Neural cell (in vitro differentiated cells): ENCODE data around the gene PINLYP. TPM values are rescaled to one million over a fixed set of nuclear protein-coding genes. Genes with fewer than 3 reads are reported as not detected.

Source experiments
- H2AFZ ChIP-seq: fragments of 200-600, 300-800 bp; sonication (generic), shearing (Covaris generic); 2 replicates; pipeline ENCODE4 v1.6.0; 2014; ENCODE audit warnings: low read depth, mild to moderate bottlenecking, antibody characterized with exemption, low read length, moderate library complexity
- H3F3A ChIP-seq: fragments of 200-600 bp; shearing (Covaris generic); 2 replicates; pipeline ENCODE4 v1.6.1; 2016; ENCODE audit warnings: mild to moderate bottlenecking, moderate library complexity, mixed read lengths, antibody characterized with exemption, low read length; ENCODE audit not compliant: insufficient read depth, poor library complexity, severe bottlenecking
- H3K27ac ChIP-seq: fragments of 200-600, 300-800 bp; sonication (generic), shearing (Covaris generic); 2 replicates; pipeline ENCODE4 v1.5.1; 2014; ENCODE audit warnings: mild to moderate bottlenecking, low read length, moderate library complexity
- H3K27me3 ChIP-seq: fragments of 300-800, 200-600 bp; sonication (generic), shearing (Covaris generic); 2 replicates; pipeline ENCODE4 v1.6.0; 2014; ENCODE audit warnings: mild to moderate bottlenecking, low read depth, low read length, moderate library complexity; ENCODE audit not compliant: insufficient read depth
- H3K36me3 ChIP-seq: fragments of 300-800, 200-600 bp; sonication (generic), shearing (Covaris generic); 2 replicates; pipeline ENCODE4 v1.5.1; 2014; ENCODE audit warnings: mild to moderate bottlenecking, antibody characterized with exemption, low read length, moderate library complexity; ENCODE audit not compliant: insufficient read depth
- H3K4me2 ChIP-seq: fragments of 300-800, 200-600 bp; sonication (generic), shearing (Covaris generic); 2 replicates; pipeline ENCODE4 v1.6.0; 2014; ENCODE audit warnings: mild to moderate bottlenecking, low read length
- H3K4me3 ChIP-seq: fragments of 300-800, 200-600 bp; sonication (generic), shearing (Covaris generic); 2 replicates; pipeline ENCODE4 v1.5.1; 2014; ENCODE audit warnings: mild to moderate bottlenecking, low read length, moderate library complexity
- H3K79me2 ChIP-seq: fragments of 200-600 bp; shearing (Covaris generic); replicated peaks from 2 replicates; pipeline ENCODE4 v1.6.0; 2014; ENCODE audit warnings: mild to moderate bottlenecking, low read length, moderate library complexity; ENCODE audit not compliant: insufficient read depth
- H3K9ac ChIP-seq: fragments of 300-800, 200-600 bp; sonication (generic), shearing (Covaris generic); 2 replicates; pipeline ENCODE4 v1.6.1; 2016; ENCODE audit warnings: mild to moderate bottlenecking, low read length, mixed read lengths
- H3K9me2 ChIP-seq: fragments of 200-600 bp; shearing (Covaris generic); 2 replicates; pipeline ENCODE4 v1.6.1; 2016; ENCODE audit warnings: mild to moderate bottlenecking, low read length, mixed read lengths; ENCODE audit not compliant: insufficient read depth
- H3K9me3 ChIP-seq: fragments of 200-600, 300-800 bp; sonication (generic), shearing (Covaris generic); 2 replicates; pipeline ENCODE4 v1.6.1; 2016; ENCODE audit warnings: mild to moderate bottlenecking, mixed run types, low read length, moderate library complexity, mixed read lengths
- H4K20me1 ChIP-seq: fragments of 200-600 bp; shearing (Covaris generic); 2 replicates; pipeline ENCODE4 v1.6.1; 2016; ENCODE audit warnings: mild to moderate bottlenecking, mixed run types; ENCODE audit not compliant: insufficient read depth
- EP300 ChIP-seq: fragments of 450-650 bp; conservative IDR thresholded peaks from 2 replicates; pipeline ENCODE4 v1.6.1; 2014; ENCODE audit warnings: antibody characterized with exemption, mild to moderate bottlenecking, moderate library complexity; ENCODE audit not compliant: poor library complexity, severe bottlenecking
- EZH2 ChIP-seq: fragments of 200-600, 300-800 bp; shearing (Covaris generic), sonication (generic); IDR thresholded peaks from 2 replicates; pipeline ENCODE4 v1.6.1; 2014; ENCODE audit warnings: antibody characterized with exemption, low read length, borderline replicate concordance, mild to moderate bottlenecking; ENCODE audit not compliant: insufficient read depth, poor library complexity, severe bottlenecking
- MXI1 ChIP-seq: fragments of 450-650 bp; conservative IDR thresholded peaks from 2 replicates; pipeline ENCODE4 v1.6.1; 2014; ENCODE audit warnings: antibody characterized with exemption, mild to moderate bottlenecking; ENCODE audit not compliant: poor library complexity, severe bottlenecking
- POLR2AphosphoS5 ChIP-seq: IDR thresholded peaks from 2 replicates; pipeline ENCODE4 v1.6.1; 2012
- RAD21 ChIP-seq: fragments of 450-650 bp; conservative IDR thresholded peaks from 2 replicates; pipeline ENCODE4 v1.6.1; 2014; ENCODE audit warnings: antibody characterized with exemption, mild to moderate bottlenecking, moderate library complexity
- SMC3 ChIP-seq: fragments of 450-650 bp; conservative IDR thresholded peaks from 2 replicates; pipeline ENCODE4 v1.6.1; 2014; ENCODE audit warnings: antibody characterized with exemption, mild to moderate bottlenecking, moderate library complexity; ENCODE audit not compliant: poor library complexity
- TAF1 ChIP-seq: IDR thresholded peaks from 2 replicates; pipeline ENCODE4 v1.6.1; 2012; ENCODE audit warnings: low read depth
- polyA plus RNA-seq: library from polyadenylated mRNA; depleted of rRNA; stranded (reverse); fragments of >200 nt; gene quantifications from 2 replicates; pipeline ENCODE4 v1.2.3, GENCODE V29; 2014
- TF ChIP-seq, protein P1 (sequence below): fragments of 450-650 bp; IDR thresholded peaks from 2 replicates; pipeline ENCODE4 v1.5.1; 2014; ENCODE audit warnings: antibody characterized with exemption, mild to moderate bottlenecking, moderate library complexity; ENCODE audit not compliant: poor library complexity, severe bottlenecking
- TF ChIP-seq, protein P2 (sequence below): IDR thresholded peaks from 2 replicates; pipeline ENCODE4 v1.6.1; 2012; ENCODE audit warnings: borderline replicate concordance

PINLYP gene
- polyA plus RNA-seq, 1 donor from 2014 or later, result 1.9 TPM

DNA sequence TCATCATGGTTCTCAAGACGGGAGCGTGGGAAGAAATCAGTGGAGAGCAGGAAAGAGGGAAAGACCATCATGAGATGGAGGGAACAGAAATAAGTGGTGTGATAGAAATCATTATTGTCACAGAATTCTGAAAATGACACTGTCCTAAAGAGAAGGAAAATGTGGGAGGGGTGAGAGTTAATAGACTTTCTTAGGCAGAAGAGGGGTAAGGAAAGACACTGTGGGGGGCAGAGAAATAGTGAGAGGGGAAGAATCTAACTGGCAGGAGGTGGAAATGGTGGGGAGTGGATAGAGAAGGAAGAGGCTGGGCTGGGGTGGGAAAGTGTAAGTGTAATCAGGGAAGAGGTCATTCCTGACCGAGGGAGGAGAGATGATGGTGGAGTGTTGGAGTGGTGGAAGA, 3.2 kb downstream of the PINLYP start:
- no peaks in the 10 kb centered on the region for H3F3A ChIP-seq
- no peaks in the 10 kb centered on the region for H3K27me3 ChIP-seq
- H3K36me3 ChIP-seq, result no peaks in the 10 kb centered on the region
- TF ChIP-seq, protein P1, sequence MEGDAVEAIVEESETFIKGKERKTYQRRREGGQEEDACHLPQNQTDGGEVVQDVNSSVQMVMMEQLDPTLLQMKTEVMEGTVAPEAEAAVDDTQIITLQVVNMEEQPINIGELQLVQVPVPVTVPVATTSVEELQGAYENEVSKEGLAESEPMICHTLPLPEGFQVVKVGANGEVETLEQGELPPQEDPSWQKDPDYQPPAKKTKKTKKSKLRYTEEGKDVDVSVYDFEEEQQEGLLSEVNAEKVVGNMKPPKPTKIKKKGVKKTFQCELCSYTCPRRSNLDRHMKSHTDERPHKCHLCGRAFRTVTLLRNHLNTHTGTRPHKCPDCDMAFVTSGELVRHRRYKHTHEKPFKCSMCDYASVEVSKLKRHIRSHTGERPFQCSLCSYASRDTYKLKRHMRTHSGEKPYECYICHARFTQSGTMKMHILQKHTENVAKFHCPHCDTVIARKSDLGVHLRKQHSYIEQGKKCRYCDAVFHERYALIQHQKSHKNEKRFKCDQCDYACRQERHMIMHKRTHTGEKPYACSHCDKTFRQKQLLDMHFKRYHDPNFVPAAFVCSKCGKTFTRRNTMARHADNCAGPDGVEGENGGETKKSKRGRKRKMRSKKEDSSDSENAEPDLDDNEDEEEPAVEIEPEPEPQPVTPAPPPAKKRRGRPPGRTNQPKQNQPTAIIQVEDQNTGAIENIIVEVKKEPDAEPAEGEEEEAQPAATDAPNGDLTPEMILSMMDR, result no peak
- TF ChIP-seq MXI1 (no peak), RAD21 (no peak), EZH2 (no peak), EP300 (no peak), TAF1 (no peak), SMC3 (no peak), POLR2AphosphoS5 (no peak)
- TF ChIP-seq, protein P2, sequence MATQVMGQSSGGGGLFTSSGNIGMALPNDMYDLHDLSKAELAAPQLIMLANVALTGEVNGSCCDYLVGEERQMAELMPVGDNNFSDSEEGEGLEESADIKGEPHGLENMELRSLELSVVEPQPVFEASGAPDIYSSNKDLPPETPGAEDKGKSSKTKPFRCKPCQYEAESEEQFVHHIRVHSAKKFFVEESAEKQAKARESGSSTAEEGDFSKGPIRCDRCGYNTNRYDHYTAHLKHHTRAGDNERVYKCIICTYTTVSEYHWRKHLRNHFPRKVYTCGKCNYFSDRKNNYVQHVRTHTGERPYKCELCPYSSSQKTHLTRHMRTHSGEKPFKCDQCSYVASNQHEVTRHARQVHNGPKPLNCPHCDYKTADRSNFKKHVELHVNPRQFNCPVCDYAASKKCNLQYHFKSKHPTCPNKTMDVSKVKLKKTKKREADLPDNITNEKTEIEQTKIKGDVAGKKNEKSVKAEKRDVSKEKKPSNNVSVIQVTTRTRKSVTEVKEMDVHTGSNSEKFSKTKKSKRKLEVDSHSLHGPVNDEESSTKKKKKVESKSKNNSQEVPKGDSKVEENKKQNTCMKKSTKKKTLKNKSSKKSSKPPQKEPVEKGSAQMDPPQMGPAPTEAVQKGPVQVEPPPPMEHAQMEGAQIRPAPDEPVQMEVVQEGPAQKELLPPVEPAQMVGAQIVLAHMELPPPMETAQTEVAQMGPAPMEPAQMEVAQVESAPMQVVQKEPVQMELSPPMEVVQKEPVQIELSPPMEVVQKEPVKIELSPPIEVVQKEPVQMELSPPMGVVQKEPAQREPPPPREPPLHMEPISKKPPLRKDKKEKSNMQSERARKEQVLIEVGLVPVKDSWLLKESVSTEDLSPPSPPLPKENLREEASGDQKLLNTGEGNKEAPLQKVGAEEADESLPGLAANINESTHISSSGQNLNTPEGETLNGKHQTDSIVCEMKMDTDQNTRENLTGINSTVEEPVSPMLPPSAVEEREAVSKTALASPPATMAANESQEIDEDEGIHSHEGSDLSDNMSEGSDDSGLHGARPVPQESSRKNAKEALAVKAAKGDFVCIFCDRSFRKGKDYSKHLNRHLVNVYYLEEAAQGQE, result no peak
- H3K79me2 ChIP-seq, result peaks cover 11% of the 10 kb centered on the region
- H2AFZ ChIP-seq, result no peak overlapping the region
- H3K9ac ChIP-seq, result no peak overlapping the region
- no peaks in the 10 kb centered on the region for H4K20me1 ChIP-seq
- H3K4me2 ChIP-seq, result no peak overlapping the region
- no peak overlapping the region for H3K27ac ChIP-seq
- no peaks in the 10 kb centered on the region for H3K9me3 ChIP-seq
- no peaks in the 10 kb centered on the region for H3K9me2 ChIP-seq
- H3K4me3 ChIP-seq, result no peak overlapping the region

DNA sequence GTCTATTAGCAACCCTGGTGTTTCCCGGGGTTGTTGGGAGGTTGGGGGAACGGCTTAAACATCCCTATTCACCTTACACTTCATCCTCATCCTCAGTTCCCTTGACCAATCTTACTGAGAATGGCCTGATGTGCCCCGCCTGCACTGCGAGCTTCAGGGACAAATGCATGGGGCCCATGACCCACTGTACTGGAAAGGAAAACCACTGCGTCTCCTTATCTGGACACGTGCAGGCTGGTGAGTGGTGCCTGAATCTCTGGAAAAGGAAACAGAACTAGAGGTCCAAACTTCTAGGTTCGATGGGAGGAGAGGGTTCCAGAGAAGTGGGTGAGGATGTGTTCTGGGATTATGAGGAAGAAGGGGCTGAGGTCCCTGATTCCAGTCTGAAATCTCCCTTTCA, 5.9 kb downstream of the PINLYP start:
- Histone ChIP-seq H3K4me2 (no peak overlapping the region), H3K36me3 (peaks cover 2% of the 10 kb centered on the region), H4K20me1 (no peaks in the 10 kb centered on the region), H3K27ac (no peak overlapping the region), H3K9me2 (no peaks in the 10 kb centered on the region), H3F3A (no peaks in the 10 kb centered on the region), H3K79me2 (no peaks in the 10 kb centered on the region), H3K9me3 (no peaks in the 10 kb centered on the region), H3K9ac (no peak overlapping the region), H3K27me3 (no peaks in the 10 kb centered on the region), H2AFZ (no peak overlapping the region), H3K4me3 (no peak overlapping the region)
- TF ChIP-seq RAD21 (no peak), EP300 (no peak), SMC3 (no peak)
- TF ChIP-seq, protein P2, result no peak
- TF ChIP-seq, protein P1, result no peak
